Trophoblast cell (in vitro differentiated cells and primary cell): Measurements from ENCODE around the gene SNX20.

Experiments
- DNase-seq, 2 donors: peaks; one replicate each; pipeline ENCODE4 v3.0.0-alpha.2; 2016
- H2AFZ ChIP-seq: 2 replicates; pipeline ENCODE4 v1.6.1; 2013; ENCODE audit warnings: low read length, moderate library complexity, mild to moderate bottlenecking; ENCODE audit not compliant: insufficient read depth, poor library complexity
- H2AK5ac ChIP-seq: 2 replicates; pipeline ENCODE4 v1.6.1; 2013; ENCODE audit warnings: mild to moderate bottlenecking, low read length
- H2BK120ac ChIP-seq: 2 replicates; pipeline ENCODE4 v1.6.1; 2013; ENCODE audit warnings: low read length, mild to moderate bottlenecking, moderate library complexity; ENCODE audit not compliant: insufficient read depth, poor library complexity
- H2BK12ac ChIP-seq: 2 replicates; pipeline ENCODE4 v1.6.1; 2013; ENCODE audit warnings: mild to moderate bottlenecking, low read length, moderate library complexity
- H2BK5ac ChIP-seq: 2 replicates; pipeline ENCODE4 v1.6.1; 2013; ENCODE audit warnings: low read length, low read depth, moderate library complexity, mild to moderate bottlenecking; ENCODE audit not compliant: poor library complexity
- H3K14ac ChIP-seq: 2 replicates; pipeline ENCODE4 v1.6.1; 2013; ENCODE audit warnings: mild to moderate bottlenecking, low read length
- H3K18ac ChIP-seq: 2 replicates; pipeline ENCODE4 v1.6.1; 2013; ENCODE audit warnings: mild to moderate bottlenecking, low read length
- H3K23ac ChIP-seq: 2 replicates; pipeline ENCODE4 v1.6.1; 2013; ENCODE audit warnings: low read length
- H3K27ac ChIP-seq: 2 replicates; pipeline ENCODE4 v1.5.1; 2013; ENCODE audit warnings: low read depth, mild to moderate bottlenecking, inconsistent platforms, low read length, moderate library complexity
- H3K27me3 ChIP-seq: 2 replicates; pipeline ENCODE4 v1.6.1; 2013; ENCODE audit warnings: inconsistent platforms, mild to moderate bottlenecking, low read length, moderate library complexity; ENCODE audit not compliant: insufficient read depth
- H3K36me3 ChIP-seq, 2 experiments: 1 replicate in 1 of 2; 2 replicates in 1 of 2; pipeline ENCODE4 v1.6.1; 2013; ENCODE audit warnings: low read length in 2 of 2, mild to moderate bottlenecking in 2 of 2, moderate library complexity in 1 of 2; ENCODE audit not compliant: insufficient read depth in 2 of 2, control insufficient read depth in 1 of 2
- H3K4ac ChIP-seq: 2 replicates; pipeline ENCODE4 v1.6.1; 2013; ENCODE audit warnings: low read depth, mild to moderate bottlenecking, low read length, moderate library complexity
- H3K4me1 ChIP-seq, 2 experiments: 1 replicate in 1 of 2; 2 replicates in 1 of 2; pipeline ENCODE4 v1.6.1; 2013; ENCODE audit warnings: low read length in 2 of 2, mild to moderate bottlenecking in 2 of 2, moderate library complexity in 1 of 2; ENCODE audit not compliant: insufficient read depth in 2 of 2, control insufficient read depth in 1 of 2
- H3K4me2 ChIP-seq: 2 replicates; pipeline ENCODE4 v1.6.1; 2013; ENCODE audit warnings: inconsistent platforms, mild to moderate bottlenecking, low read length, moderate library complexity
- H3K4me3 ChIP-seq: 2 replicates; pipeline ENCODE4 v1.5.1; 2013; ENCODE audit warnings: mild to moderate bottlenecking, low read depth, low read length, inconsistent platforms
- H3K79me1 ChIP-seq: one replicate; pipeline ENCODE4 v1.6.1; 2013; ENCODE audit warnings: low read length
- H3K79me2 ChIP-seq: 2 replicates; pipeline ENCODE4 v1.6.1; 2013; ENCODE audit warnings: low read length, mild to moderate bottlenecking; ENCODE audit not compliant: control insufficient read depth, insufficient read depth, poor library complexity
- H3K9ac ChIP-seq: 2 replicates; pipeline ENCODE4 v1.6.1; 2013; ENCODE audit warnings: mild to moderate bottlenecking, low read length
- H3K9me3 ChIP-seq: 2 replicates; pipeline ENCODE4 v1.6.1; 2013; ENCODE audit warnings: low read depth, mild to moderate bottlenecking, control low read depth, inconsistent platforms, low read length; ENCODE audit not compliant: insufficient read depth
- H4K12ac ChIP-seq: 2 replicates; pipeline ENCODE4 v1.6.1; 2013; ENCODE audit warnings: low read depth, mild to moderate bottlenecking, low read length, moderate library complexity
- H4K8ac ChIP-seq: 2 replicates; pipeline ENCODE4 v1.6.1; 2013; ENCODE audit warnings: low read depth, mild to moderate bottlenecking, low read length, moderate library complexity
- H4K91ac ChIP-seq: one replicate; pipeline ENCODE4 v1.6.1; 2013; ENCODE audit warnings: low read depth, mild to moderate bottlenecking, low read length, moderate library complexity
- WGBS: extraction: QIAGEN DNeasy Blood & Tissue Kit; methylation state at CpG from one replicate; pipeline ENCODE4 v1.1.7; 2013; ENCODE audit warnings: missing lambda C conversion rate; ENCODE audit not compliant: insufficient read length, insufficient coverage; ENCODE audit errors: extremely low coverage; 5-methylcytosine and 5-hydroxymethylcytosine counted together

SNX20 gene

GRCh38 chr16:50646345-50646744 lies 34.8 kb downstream of the SNX20 start:
- no peak for DNase-seq
- Histone ChIP-seq H3K27ac (no peak overlapping the region), H3K18ac (no peak overlapping the region), H2BK12ac (no peak overlapping the region), H2BK5ac (no peak overlapping the region), H2BK120ac (no peak overlapping the region), H3K4me3 (no peak overlapping the region), H3K14ac (no peak overlapping the region), H2AFZ (no peak overlapping the region), H3K79me1 (no peaks in the 10 kb centered on the region), H3K36me3 (no peaks in the 10 kb centered on the region), H4K8ac (no peak overlapping the region), H3K9ac (no peak overlapping the region), H4K91ac (no peak overlapping the region), H3K9me3 (peaks cover 2% of the 10 kb centered on the region), H3K4me1 (peaks cover 5 to 7% of the 10 kb centered on the region in 2 experiments), H2AK5ac (no peak overlapping the region), H3K27me3 (no peaks in the 10 kb centered on the region), H3K4me2 (no peak overlapping the region), H3K79me2 (no peaks in the 10 kb centered on the region), H3K23ac (no peak overlapping the region), H3K4ac (no peak overlapping the region), H4K12ac (no peak overlapping the region)
- no CpG with 5 or more reads among the region's 8 CpGs for WGBS

- no peak overlapping the region for H4K12ac ChIP-seq
- no peak overlapping the region for H4K91ac ChIP-seq
- no peak overlapping the region for H3K23ac ChIP-seq
- H4K8ac ChIP-seq: no peak overlapping the region
- H3K9me3 ChIP-seq: peaks cover 2% of the 10 kb centered on the region
- no peak overlapping the region for H2BK5ac ChIP-seq
- H3K27ac ChIP-seq: no peak overlapping the region
- no peak overlapping the region for H3K9ac ChIP-seq
- DNase-seq: no peak
- H3K4ac ChIP-seq: no peak overlapping the region
- no peak overlapping the region for H3K18ac ChIP-seq
- H2BK12ac ChIP-seq: no peak overlapping the region
- no peak overlapping the region for H3K14ac ChIP-seq
- H3K79me1 ChIP-seq: no peaks in the 10 kb centered on the region
- no peak overlapping the region for H3K4me3 ChIP-seq
- H2BK120ac ChIP-seq: no peak overlapping the region
- H3K4me2 ChIP-seq: no peak overlapping the region
- no peak overlapping the region for H2AK5ac ChIP-seq
- H3K4me1 ChIP-seq: peaks cover 5 to 6% of the 10 kb centered on the region in 2 experiments
- H3K79me2 ChIP-seq: no peaks in the 10 kb centered on the region
- no peak overlapping the region for H2AFZ ChIP-seq
- no peaks in the 10 kb centered on the region for H3K36me3 ChIP-seq
- no CpG with 5 or more reads among the region's 20 CpGs for WGBS
- no peaks in the 10 kb centered on the region for H3K27me3 ChIP-seq
These were observed 35.4 kb downstream of the SNX20 start for GRCh38 chr16:50645563-50646220.

- Histone ChIP-seq H3K79me1 (no peaks in the 10 kb centered on the region), H2AK5ac (no peak overlapping the region), H3K9ac (no peak overlapping the region), H2BK12ac (no peak overlapping the region), H2BK5ac (no peak overlapping the region), H4K91ac (no peak overlapping the region), H3K18ac (no peak overlapping the region), H3K4ac (no peak overlapping the region), H3K79me2 (no peaks in the 10 kb centered on the region), H3K4me3 (no peak overlapping the region), H3K9me3 (peaks cover 2% of the 10 kb centered on the region), H2AFZ (no peak overlapping the region), H2BK120ac (no peak overlapping the region), H3K27me3 (no peaks in the 10 kb centered on the region), H3K27ac (no peak overlapping the region), H4K8ac (no peak overlapping the region), H3K14ac (no peak overlapping the region), H3K36me3 (no peaks in the 10 kb centered on the region), H4K12ac (no peak overlapping the region), H3K23ac (no peak overlapping the region), H3K4me2 (no peak overlapping the region), H3K4me1 (no peaks in the 10 kb centered on the region)
- no CpG with 5 or more reads among the region's 6 CpGs for WGBS
- peak in 1 of 2 donors; percentile 27 for DNase-seq
These were observed 36.4 kb downstream of the SNX20 start for GRCh38 chr16:50644729-50645128.

GRCh38 chr16:50644245-50644644 lies 36.9 kb downstream of the SNX20 start:
- Histone ChIP-seq H3K4me1 (no peaks in the 10 kb centered on the region), H2BK12ac (no peak overlapping the region), H2BK120ac (no peak overlapping the region), H3K9ac (no peak overlapping the region), H3K18ac (no peak overlapping the region), H3K79me1 (no peaks in the 10 kb centered on the region), H3K9me3 (peaks cover 2% of the 10 kb centered on the region), H3K4me3 (no peak overlapping the region), H2AK5ac (no peak overlapping the region), H3K27me3 (no peaks in the 10 kb centered on the region), H3K4me2 (no peak overlapping the region), H3K4ac (no peak overlapping the region), H3K79me2 (no peaks in the 10 kb centered on the region), H2AFZ (no peak overlapping the region), H3K27ac (no peak overlapping the region), H4K8ac (no peak overlapping the region), H2BK5ac (no peak overlapping the region), H3K23ac (no peak overlapping the region), H4K12ac (no peak overlapping the region), H4K91ac (no peak overlapping the region), H3K14ac (no peak overlapping the region), H3K36me3 (no peaks in the 10 kb centered on the region)
- no peak for DNase-seq
- no CpG with 5 or more reads among the region's 5 CpGs for WGBS
